Spleen (tissue), 7 donors: ENCODE data around the gene LRP1-AS.

Experiments used
- POLR2A ChIP-seq, 3 donors: fragments of 450-650 bp; IDR thresholded peaks; one replicate each; pipeline ENCODE4 v1.5.1; 2017; ENCODE audit warnings: antibody characterized with exemption in 3 of 3, mild to moderate bottlenecking in 1 of 3
- TF ChIP-seq, protein P1 (sequence below), 11 experiments: fragments of 200-600 bp in 7 of 11; fragments of 450-650 bp in 4 of 11; sonication (generic) in 4 of 11; IDR thresholded peaks in 8 of 11; conservative IDR thresholded peaks in 3 of 11; 1 replicate in 7 of 11; 2 replicates in 4 of 11; pipeline versions ENCODE4 v1.4.0 to v1.8.0; 2016 to 2021; ENCODE audit warnings: antibody characterized with exemption in 11 of 11, inconsistent platforms in 4 of 11, mild to moderate bottlenecking in 1 of 11
- donor health status: DM: no; HTN: no; CAD: no; lungs with moderate emphysema.
- donor health status: DM: no; HTN: no; CAD: no.
- donor health status: DM: no; HTN: no; CAD: no.

DNA sequence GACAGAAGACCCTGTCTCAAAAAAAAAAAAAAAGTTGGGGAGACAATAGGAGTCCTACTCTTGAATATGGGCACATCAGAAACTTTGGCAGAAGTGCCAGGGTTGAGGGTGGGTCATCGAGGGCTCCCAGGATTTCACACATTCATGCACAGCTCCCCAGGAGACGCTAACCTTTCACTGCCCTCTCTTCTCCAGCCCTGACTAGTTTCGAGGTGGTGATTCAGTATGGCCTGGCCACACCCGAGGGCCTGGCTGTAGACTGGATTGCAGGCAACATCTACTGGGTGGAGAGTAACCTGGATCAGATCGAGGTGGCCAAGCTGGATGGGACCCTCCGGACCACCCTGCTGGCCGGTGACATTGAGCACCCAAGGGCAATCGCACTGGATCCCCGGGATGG lies 29.4 kb upstream of the LRP1-AS start:
- TF ChIP-seq, protein P1, sequence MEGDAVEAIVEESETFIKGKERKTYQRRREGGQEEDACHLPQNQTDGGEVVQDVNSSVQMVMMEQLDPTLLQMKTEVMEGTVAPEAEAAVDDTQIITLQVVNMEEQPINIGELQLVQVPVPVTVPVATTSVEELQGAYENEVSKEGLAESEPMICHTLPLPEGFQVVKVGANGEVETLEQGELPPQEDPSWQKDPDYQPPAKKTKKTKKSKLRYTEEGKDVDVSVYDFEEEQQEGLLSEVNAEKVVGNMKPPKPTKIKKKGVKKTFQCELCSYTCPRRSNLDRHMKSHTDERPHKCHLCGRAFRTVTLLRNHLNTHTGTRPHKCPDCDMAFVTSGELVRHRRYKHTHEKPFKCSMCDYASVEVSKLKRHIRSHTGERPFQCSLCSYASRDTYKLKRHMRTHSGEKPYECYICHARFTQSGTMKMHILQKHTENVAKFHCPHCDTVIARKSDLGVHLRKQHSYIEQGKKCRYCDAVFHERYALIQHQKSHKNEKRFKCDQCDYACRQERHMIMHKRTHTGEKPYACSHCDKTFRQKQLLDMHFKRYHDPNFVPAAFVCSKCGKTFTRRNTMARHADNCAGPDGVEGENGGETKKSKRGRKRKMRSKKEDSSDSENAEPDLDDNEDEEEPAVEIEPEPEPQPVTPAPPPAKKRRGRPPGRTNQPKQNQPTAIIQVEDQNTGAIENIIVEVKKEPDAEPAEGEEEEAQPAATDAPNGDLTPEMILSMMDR (IDR thresholded peaks at IDR 0.05 in 8 of 11, conservative IDR thresholded peaks at IDR 0.05 in 3 of 11) = no peak
- TF ChIP-seq POLR2A (IDR thresholded peaks at IDR 0.05) = no peak
